HG03378 (cell line): ENCODE results near the gene VSIG1.

Experiments used
- ATAC-seq: cut with Tn5 transposase; IDR thresholded peaks from one replicate; pipeline ENCODE4 v1.9.1; 2021; ENCODE audit warnings: mild to moderate bottlenecking, moderate library complexity; ENCODE audit not compliant: unreplicated experiment

The VSIG1 gene

DNA sequence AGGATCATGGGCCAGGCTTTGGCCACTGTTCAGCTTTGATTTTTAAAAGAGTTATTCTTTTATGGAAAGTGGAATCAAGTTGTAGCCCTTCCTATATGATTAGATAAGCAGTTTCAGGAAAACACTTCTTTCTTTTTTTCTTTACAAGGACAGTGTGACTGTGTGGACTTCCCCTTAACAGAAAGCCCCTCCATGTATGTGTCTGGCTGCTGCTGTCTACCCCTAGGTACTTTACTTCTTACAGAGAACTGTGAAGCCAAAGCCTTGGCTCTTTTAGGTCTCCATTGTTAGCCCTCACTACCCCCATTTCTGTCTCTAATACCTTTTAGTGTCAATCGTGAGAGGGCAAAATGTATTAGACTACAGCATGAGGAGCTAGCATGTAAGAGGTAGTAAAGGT lies 19.1 kb downstream of the VSIG1 start:
- ATAC-seq: no peak

DNA sequence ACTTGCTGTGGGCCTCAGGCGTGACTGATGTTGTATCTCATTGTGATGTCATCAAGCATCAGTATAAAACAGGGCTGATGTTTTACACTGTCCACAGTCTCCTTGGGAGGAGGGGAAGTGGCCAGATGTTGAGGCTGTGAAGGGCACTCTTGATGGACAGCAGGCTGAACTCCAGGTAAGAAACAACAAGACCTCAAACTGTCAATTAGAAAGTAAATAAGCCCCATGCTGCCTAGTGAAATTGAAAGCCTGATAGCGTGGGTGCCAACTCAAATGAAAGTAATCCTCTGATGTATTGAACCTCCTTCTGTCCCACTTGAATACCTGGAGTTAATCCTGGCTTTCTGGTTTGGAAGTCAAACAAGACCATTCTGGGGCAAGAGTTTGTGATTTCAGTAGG lies 19.7 kb downstream of the VSIG1 start:
- ATAC-seq: no peak

DNA sequence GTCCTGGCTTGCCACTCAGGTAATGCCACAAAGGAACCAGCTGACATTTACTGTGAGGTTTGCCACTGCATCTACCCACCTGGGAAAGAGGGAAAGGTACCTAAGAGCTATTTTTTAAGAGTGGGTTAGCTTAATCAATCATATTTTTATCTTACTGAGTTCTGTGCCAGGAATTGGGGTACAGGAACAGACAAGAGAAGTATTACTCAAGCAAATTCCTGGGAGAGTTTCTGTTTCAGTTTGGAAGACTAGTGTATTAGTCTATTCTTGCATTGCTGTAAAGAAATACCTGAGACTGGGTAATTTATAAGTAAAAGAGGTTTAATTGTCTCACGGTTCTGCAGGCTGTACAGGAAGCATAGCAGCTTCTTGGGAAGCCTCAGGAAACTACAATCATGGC lies 23.3 kb downstream of the VSIG1 start:
- no peak for ATAC-seq

DNA sequence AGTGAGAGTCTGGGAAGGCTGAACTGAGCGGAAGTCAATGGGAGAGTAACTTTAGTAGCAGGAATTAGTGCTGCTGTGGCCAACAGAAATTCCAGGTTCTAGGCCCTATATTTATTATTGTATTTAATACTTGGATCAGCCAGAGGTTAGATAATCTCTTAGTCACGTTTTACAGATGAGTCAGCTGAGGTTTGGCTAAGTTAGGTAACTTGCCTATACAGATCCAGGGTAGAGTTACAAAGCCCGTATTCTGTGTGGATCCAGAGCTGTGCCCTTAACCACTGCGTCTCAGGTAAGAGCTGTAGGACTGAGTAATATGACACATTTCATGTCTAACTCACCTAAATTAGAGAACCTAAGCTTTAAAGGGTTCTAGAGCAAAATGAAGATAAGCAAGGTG lies 26.0 kb downstream of the VSIG1 start:
- no peak for ATAC-seq

DNA sequence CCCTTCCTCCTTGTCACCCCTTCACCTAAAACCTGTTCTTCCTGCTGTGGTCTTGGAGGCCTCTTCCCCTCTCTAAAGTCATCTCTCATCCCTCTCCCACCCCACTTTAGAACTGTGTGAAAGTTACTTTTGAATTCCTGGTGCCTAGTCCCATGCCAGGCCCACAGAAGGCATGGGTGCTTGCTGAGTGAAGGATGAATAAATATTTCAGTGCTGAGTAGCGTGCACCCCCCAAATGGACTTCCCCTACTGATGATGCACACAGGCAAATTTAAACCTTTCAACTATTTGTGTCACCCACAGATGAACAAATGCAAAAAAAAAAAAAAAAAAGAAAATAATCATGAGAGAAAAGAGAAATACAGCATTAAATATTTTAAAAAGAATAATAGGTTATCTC lies 26.7 kb downstream of the VSIG1 start:
- ATAC-seq: no peak

DNA sequence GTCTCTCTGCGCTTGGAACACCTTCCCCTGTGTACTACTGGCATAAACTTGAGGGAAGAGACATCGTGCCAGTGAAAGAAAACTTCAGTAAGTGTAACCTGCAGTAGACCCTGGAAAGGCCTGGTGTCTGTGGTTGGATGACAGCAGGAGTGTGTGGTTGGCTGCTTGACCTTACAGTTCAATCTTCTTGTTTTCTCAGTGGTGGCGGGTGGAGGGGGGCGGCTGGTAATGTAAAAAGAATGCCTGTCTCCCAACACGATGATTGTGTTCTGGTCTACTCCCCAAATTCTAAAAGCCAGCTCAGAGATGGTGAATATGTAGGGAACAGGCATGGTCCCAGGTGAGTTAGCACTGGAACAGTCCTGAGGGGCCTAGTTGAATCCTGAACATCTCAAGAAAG lies 27.9 kb downstream of the VSIG1 start:
- no peak for ATAC-seq

DNA sequence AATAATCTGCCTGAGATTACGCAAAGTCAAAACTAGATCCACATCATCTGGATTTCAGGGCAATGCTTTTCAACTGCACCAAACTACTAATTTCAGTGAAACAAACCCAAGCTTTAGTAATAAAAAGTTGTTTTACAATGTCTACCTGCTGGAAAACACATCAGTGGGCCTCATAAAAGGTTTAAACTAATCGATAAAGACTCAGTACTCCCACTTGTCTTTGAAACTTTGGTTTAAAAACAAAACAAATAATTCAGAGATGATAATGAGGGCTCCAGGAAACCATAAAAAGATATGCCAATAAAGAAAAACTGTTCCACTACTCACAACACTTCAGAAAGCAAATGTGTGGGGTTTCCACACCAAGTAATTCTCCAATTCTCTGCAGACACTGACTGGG lies 36.2 kb downstream of the VSIG1 start:
- ATAC-seq: no peak

DNA sequence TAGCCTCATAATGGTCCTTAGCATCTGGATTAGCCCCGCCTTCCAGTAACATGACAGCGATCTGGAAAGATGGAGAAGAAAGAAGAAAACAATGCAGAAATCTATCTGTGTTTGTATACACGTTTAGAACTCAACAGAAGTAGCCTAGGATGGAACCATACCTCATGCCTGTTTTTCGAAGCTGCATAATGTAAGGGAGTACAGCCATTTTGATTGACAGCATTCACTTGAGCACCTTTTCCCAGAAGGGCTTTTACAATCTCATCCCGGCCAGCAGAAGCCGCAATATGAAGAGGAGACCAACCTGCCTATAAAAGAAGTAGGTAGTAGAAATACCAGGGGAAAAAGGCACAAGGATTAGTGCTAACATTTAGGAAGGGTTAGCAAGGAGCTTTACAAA lies 42.9 kb downstream of the VSIG1 start:
- no peak for ATAC-seq

DNA sequence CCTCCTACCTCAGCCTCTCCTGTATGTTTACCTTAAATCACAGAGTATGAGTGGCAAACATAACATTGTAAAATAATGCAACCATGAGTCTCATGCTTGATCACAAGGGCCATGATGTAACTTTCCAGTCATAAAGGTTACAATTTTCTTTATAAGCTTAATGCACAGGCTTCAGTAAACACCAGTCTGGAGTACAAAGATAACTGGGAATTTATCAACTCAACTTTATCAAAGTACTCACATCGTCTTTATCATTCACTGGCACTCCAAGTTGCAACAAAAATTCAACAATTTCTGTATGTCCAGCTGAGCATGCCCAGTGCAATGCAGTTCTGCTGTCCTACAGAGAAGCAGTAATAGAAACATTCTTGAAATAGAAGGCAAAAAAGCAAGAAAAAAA lies 43.6 kb downstream of the VSIG1 start:
- no peak for ATAC-seq

DNA sequence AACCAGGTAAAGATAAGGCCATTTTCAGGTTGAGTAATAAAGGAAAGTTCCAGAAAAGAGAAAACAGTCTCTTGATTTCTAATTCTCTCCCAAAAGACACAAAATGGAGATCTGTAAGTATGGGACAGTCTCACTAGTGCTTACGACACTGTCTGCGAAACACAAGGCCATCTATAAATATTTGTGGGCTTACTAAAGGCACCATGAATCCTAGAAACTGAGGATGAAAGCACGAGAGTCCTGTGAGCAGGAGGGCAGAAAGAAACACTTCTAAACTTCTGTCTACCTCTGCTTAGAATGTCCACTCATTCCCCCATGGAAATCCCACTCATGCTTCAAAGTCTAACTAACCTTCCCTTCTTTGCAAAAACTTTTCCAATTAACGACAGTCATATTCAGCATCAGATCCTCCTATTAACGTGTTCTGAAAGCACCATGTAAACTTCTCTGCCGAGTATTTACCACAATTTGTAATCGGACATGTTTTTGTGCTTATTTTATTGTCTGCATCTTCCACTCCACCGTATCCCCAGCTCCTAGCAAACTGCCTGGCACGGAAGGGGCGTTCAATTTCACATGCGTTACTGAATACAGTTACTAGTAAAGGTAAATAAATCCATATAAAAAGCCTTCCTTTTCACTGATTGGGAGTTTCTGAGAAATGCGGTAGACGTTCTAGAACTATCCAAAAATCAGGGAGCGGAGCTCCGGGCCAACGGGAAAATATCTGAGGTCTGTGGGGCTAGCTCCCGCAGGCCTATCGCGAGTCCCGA lies 45.8 kb downstream of the VSIG1 start:
- peak; percentile 9 for ATAC-seq

DNA sequence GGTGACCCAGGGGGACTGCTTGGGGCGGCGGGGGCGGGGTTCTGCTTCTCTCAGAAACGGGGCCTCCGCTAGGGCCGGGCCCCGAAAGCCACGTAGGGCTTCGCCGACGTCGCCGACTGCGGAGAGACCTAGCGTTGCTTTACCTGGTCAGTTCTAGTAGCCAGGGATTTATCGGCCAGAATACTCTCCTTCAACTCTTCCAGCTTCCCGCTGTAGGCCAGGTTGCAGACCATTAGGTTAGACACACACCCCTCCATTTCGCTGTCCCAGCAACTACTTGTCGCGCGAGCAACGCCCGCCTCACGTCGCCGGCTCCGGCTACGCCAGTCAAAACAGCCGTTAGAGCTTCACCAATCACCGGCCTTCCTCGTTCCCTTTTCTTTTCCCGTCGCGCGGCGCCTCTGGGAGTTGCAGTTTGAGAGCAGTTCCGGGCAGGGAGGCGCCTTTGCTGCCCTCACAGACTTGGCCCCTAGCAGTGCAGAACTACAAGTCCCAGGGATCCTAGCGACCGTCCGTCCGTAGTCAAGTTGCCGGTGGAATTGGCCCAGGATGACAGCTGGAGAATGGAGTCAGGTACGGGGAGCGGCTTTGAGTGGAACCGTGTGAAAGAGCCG lies 46.5 kb downstream of the VSIG1 start, which contains the start of the genes ATG4A and PSMD10:
ATG4A (plus strand) TSS at position 515 of the 614 bp plus-strand sequence; CDS start at position 564, 49 bp downstream.
PSMD10 (minus strand) TSS at position 279 of the 614 bp plus-strand sequence; CDS start at position 257, 22 bp downstream.
- ATAC-seq: peak; percentile 93

DNA sequence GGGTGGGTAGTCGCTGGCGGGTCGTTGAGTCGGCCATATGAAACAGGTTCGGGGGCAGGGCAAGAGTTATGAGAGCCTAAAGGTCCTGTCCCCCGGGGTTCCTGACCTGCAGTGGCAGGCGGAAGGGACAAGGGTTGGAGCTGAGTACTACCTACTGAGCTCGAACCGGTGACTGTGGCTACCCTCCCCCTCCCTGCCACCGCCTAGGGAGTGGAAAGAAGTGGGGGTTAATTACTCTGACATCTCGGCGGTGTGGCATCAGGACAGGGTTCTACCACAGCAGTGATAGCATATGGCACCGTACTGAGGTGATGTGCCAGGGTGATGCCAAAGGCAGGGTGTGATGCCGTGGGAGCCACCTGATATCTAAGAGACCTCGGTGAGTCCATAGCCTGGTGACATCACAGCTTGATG lies 47.0 kb downstream of the VSIG1 start:
- peak; percentile 32 for ATAC-seq

DNA sequence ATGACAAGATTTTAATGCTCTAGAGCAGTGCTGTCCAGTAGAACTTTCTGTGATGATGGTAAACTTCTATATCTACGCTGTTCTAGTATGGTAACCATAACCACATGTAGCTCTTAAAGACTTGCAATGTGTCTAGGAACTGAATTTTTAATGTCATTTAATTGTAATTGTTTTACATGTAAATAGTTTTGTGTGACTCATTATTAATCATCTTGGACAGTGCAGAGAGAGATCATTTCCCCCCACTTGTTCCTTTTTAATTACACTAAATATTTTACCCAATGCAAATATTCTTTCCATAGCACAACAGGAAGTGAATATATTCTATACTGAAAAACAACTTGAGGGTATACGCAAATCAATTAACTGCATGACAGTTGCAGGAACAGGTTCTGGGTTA lies 52.5 kb downstream of the VSIG1 start:
- no peak for ATAC-seq

DNA sequence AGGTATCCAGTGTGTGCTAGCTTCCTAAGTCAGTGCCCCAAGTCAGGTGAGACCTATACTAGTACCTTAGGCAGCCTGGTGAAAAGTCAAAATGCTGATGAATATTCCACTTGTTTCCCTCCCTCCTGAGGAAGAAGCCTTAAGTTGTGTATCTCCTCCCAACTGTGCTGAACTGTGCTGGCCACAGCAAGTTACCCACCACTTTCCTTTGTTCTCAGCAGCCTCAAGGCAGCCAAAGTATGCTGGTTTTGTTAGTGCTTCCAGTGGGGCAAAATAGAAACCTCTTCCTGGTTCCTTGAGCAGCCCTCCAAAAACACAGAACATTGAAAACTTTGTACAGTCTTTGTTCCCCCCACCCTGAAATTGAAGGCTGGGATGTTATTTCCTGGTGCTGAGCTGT lies 60.6 kb downstream of the VSIG1 start:
- no peak for ATAC-seq

DNA sequence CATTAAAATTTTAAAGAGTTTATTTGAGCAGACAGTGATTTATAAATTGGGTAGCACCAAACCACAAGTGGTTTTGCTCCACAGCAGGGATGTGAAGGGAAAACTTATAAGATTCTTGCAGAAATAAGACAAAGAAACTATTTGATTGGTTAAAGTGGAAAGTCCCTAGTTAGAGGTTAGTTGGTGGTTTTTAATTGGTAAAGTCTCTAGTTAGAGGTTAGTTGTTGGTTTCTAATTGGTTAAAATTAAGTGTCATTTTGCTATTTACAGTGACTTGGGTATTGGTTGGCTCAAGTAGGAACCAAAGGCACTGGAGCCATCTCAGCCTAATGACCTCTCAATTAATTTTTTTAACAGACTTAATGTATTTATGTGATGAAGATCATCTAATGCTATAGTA lies 69.7 kb downstream of the VSIG1 start:
- no peak for ATAC-seq

DNA sequence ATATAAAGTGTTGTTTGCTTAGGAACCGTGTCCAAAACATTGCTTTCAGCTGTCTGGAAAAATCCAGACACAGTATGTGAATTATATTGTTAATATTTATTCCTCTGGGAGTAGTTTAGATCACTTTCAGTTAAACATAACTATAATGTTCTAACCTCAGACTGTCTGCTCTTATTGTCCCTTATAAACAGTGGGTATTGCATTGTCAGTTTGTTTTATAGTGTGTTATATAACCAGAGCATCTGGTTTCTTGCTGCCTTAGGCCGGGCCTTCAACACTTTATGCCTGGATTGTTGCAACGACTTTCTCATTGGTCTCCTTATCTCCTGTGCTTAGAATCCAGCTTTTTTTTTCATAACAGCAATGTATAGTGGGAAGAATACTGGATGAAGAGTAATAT lies 73.1 kb downstream of the VSIG1 start:
- no peak for ATAC-seq

DNA sequence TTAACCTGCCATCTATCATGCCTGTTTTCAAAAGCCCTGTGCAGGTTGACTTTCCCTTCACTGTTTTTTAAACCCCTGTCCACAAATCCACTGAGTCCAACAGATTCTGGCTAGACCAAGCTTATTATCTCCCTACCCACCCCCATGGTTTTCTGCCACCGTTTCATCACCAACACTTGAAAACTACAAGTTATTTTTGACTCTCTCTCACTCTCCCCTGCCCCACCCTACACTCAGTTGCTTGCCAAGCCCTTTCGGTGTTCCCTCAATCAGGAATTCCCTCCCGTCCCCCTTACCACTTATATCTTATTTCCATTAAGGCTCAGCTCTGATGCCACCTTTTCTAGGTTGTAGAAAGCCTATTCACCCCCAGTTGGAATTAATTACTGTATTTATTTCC lies 76.4 kb downstream of the VSIG1 start:
- ATAC-seq: no peak

DNA sequence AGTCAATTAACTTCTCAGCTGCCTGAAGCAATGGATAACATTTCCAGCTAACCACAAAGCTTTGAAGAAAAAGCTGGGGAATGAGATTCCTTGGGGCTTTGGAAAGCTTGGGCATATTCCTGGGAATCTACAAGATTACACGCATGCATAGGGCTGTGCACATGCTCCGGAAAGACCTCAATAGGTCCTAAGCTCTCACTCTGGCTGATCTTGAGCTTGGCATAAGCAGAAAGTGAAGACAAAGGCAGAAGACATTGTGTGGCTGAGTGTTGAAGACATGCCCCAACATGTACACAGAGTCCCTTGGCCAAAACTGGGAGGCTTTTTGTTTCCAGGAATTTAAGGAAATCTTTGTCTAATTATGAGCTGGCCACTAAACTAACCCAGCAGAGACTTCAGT lies 77.9 kb downstream of the VSIG1 start:
- ATAC-seq: no peak

DNA sequence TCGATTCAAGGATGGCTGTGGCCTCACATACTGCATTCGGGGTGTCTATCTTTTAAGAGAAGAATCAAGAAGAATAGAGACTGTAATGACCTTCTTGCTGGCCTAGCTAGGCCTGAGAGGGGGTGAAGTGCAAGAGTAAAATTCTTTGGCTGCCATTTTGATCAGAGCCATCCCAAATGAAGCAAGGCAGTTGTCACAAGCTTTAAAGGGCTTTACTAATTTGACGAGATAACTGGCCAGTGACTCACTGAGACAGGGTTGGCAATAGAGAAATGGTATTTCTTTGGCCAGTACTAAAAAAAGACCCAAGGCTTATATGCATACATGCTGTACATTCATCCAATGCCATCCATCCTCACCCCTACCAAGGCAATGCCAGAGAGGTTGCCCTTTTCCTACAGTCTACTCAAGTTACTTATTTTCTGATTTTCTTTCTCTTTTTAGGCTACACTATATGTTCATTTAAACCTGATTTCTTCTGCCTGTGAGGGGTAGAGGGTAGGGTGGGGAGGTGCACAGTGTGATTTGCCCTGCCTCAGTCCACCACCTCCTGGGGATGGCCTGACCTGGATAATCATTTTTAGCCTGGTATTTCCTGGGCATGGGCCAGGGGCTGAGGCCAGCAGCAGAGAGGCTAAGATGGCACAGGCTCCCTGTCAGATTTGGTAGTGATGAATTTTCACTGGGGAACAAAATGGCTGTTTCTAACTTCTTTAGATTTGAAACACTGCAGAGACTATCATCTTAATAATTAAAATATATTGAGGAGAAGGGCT lies 78.9 kb downstream of the VSIG1 start:
- ATAC-seq: no peak

DNA sequence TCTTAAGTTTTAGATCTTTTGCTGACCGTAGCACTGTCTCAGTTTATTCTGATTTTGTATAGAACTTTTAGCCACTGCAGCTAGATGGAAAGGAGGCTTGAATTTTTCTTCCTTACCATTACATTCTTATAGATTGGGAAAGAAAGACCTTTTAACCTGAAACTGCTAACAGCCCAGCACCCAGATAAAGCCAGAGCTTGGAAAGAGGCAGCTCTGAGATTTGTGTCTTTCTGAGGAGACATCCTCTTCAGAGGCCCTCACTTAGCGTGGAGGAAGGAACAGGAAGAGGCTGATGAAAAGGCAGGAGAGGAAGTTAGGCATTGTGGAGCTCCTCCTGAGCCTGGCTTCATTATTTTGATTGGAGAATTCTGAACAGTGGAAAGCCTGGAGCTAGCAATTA lies 81.8 kb downstream of the VSIG1 start:
- no peak for ATAC-seq

DNA sequence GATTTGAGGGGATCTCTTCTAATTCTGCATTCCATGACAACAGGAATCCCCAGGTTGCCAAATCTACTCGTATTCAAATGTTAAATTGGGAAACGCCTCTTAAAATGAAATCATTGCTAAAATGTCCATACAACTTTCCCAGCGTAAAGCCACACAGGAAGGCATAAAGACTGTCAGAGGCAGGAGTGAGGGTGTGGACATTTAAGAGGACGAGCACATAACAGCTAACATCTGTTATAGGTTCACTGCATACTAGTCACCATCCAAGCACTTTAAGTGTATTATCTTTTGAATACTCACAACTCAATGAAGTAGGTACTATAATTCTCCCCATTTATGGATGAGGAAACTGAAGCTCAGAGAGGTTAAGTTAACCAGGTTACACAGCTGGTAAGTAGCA lies 82.3 kb downstream of the VSIG1 start:
- no peak for ATAC-seq
